Mesothelial cell of epicardium (in vitro differentiated cells): ENCODE data around the gene SETD2. TPM values are rescaled to one million over a fixed set of nuclear protein-coding genes. Genes with fewer than 3 reads are reported as not detected.
A peak's percentile ranks its signal among the peaks of the same experiment; 100 is the strongest.

ENCODE experiments used
- DNase-seq, 2 experiments: peaks; one replicate each; pipeline ENCODE4 v3.0.0; 2021; ENCODE audit warnings: low spot score in 2 of 2; ENCODE audit not compliant: unreplicated experiment in 2 of 2
- H3K27ac Mint-ChIP-seq: 2 replicates; pipeline ENCODE4 v1.8.0; 2021; ENCODE audit warnings: mixed read lengths
- H3K27me3 Mint-ChIP-seq: 2 replicates; pipeline ENCODE4 v1.8.0; 2021; ENCODE audit warnings: low read depth, mixed read lengths
- H3K36me3 Mint-ChIP-seq: 2 replicates; pipeline ENCODE4 v1.8.0; 2021; ENCODE audit warnings: mixed read lengths
- H3K4me1 Mint-ChIP-seq: 2 replicates; pipeline ENCODE4 v1.8.0; 2021; ENCODE audit warnings: mixed read lengths
- H3K4me3 Mint-ChIP-seq: 2 replicates; pipeline ENCODE4 v1.8.0; 2021; ENCODE audit warnings: mild to moderate bottlenecking, moderate library complexity, mixed read lengths
- H3K9me3 Mint-ChIP-seq: 2 replicates; pipeline ENCODE4 v1.8.0; 2021; ENCODE audit warnings: mixed read lengths
- CTCF ChIP-seq: fragments of 200-600 bp; sonication (generic); IDR thresholded peaks from one replicate; pipeline ENCODE4 v1.5.0; 2021; ENCODE audit warnings: antibody characterized with exemption; ENCODE audit not compliant: unreplicated experiment
- total RNA-seq: library from RNA; stranded (reverse); gene quantifications from 3 replicates; pipeline ENCODE4 v1.2.1, GENCODE V29; 2021

The SETD2 gene
- total RNA-seq, 1 donor from 2014 or later: 73.1 TPM

- no peak for DNase-seq
- no peak overlapping the region for H3K27ac Mint-ChIP-seq
Observed at GRCh38 chr3:47065681-47066080, 98.2 kb downstream of the SETD2 start.

GRCh38 chr3:47065058-47065457 is 98.9 kb downstream of the SETD2 start:
- Mint-ChIP-seq H3K27ac (no peak overlapping the region), H3K4me3 (no peak overlapping the region), H3K27me3 (no peaks in the 10 kb centered on the region), H3K9me3 (no peaks in the 10 kb centered on the region), H3K36me3 (peaks cover 32% of the 10 kb centered on the region), H3K4me1 (no peaks in the 10 kb centered on the region)
- DNase-seq: no peak
- no peak for TF ChIP-seq CTCF

More at GRCh38 chr3:47065681-47066080, 98.2 kb downstream of the SETD2 start:
- Mint-ChIP-seq H3K27me3 (no peaks in the 10 kb centered on the region), H3K36me3 (peaks cover 36% of the 10 kb centered on the region), H3K4me3 (no peak overlapping the region), H3K9me3 (no peaks in the 10 kb centered on the region), H3K4me1 (no peaks in the 10 kb centered on the region)
- no peak for TF ChIP-seq CTCF

GRCh38 chr3:47057212-47057671 is 106.7 kb downstream of the SETD2 start:
- DNase-seq: no peak
- no peak for TF ChIP-seq CTCF
- Mint-ChIP-seq H3K27ac (peak overlapping the region; percentile 18), H3K4me3 (no peak overlapping the region), H3K27me3 (no peaks in the 10 kb centered on the region), H3K4me1 (peaks cover under 1% of the 10 kb centered on the region), H3K9me3 (no peaks in the 10 kb centered on the region), H3K36me3 (peaks cover 32% of the 10 kb centered on the region)

DNA sequence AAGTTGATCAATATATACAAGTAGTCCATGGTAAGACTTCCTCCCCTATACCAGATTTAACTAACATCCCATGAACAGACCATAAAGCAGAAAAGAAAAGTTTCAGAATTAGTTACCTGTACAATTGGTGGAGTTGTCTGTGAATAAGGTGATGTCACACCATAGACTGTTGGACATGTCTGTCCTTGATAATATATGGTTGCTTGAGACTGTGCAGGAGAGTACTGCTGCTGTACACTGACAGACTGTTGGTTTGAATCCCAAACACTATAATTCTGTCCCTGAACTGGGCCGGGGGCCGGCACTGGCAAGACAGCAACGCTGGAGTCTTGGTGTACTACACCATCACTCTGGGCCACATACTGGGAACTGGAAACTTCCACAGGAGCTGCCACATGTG is 107.2 kb downstream of the SETD2 start:
- peak overlapping the region; percentile 18 for H3K27ac Mint-ChIP-seq

DNA sequence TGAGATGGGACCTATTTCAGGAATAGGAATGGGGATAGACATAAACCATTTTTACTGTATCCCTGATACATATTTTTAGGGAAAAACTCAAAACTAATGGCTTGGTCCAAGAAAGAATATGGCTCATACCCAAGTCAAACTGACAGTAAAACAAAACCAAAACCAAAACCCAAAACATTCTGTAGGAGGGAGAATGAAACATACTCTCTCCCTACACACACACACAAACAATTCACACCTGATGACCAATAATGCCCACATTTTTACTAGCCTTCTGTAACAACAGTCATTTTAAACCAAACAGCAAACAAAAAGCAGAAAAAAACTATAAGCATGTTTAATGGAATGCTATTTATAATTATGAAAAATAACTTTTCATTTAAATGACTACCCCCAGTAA is 109.5 kb downstream of the SETD2 start:
- Mint-ChIP-seq H3K27ac (peak overlapping the region; percentile 43), H3K9me3 (no peaks in the 10 kb centered on the region), H3K27me3 (no peaks in the 10 kb centered on the region), H3K36me3 (peaks cover 24% of the 10 kb centered on the region), H3K4me1 (peaks cover 7% of the 10 kb centered on the region), H3K4me3 (no peak overlapping the region)
- no peak for TF ChIP-seq CTCF
- no peak for DNase-seq

More for the DNA sequence above, 107.2 kb downstream of the SETD2 start:
- TF ChIP-seq CTCF: no peak
- peaks cover 6% of the 10 kb centered on the region for H3K4me1 Mint-ChIP-seq
- no peaks in the 10 kb centered on the region for H3K27me3 Mint-ChIP-seq
- peaks cover 26% of the 10 kb centered on the region for H3K36me3 Mint-ChIP-seq
- no peak overlapping the region for H3K4me3 Mint-ChIP-seq
- no peak for DNase-seq
- H3K9me3 Mint-ChIP-seq: no peaks in the 10 kb centered on the region

DNA sequence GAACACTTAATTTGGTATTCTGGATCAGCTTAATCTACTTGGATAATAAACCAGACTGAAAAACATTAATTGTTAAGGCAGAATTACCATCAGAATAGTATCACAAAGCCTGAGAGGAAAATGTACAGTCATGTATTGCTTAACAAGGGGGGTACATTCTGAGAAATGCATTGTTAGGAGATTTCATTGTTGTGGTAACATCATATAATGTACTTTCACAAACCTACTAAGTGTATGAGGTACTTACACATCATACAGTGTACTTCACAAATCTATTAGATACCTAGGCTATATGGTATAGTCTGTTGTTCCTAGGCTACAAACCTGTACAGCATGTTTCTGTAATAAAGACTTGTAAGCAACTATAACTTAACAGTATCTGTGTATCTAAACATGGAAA is 116.2 kb downstream of the SETD2 start:
- no peak for DNase-seq
- peaks cover 16% of the 10 kb centered on the region for H3K36me3 Mint-ChIP-seq
- no peak overlapping the region for H3K4me3 Mint-ChIP-seq
- H3K27ac Mint-ChIP-seq: peak overlapping the region; percentile 21
- no peak for TF ChIP-seq CTCF
- no peaks in the 10 kb centered on the region for H3K9me3 Mint-ChIP-seq
- peaks cover 9% of the 10 kb centered on the region for H3K4me1 Mint-ChIP-seq
- H3K27me3 Mint-ChIP-seq: no peaks in the 10 kb centered on the region
